Measurements from ENCODE around the gene CYLD.

Gene CYLD

DNA sequence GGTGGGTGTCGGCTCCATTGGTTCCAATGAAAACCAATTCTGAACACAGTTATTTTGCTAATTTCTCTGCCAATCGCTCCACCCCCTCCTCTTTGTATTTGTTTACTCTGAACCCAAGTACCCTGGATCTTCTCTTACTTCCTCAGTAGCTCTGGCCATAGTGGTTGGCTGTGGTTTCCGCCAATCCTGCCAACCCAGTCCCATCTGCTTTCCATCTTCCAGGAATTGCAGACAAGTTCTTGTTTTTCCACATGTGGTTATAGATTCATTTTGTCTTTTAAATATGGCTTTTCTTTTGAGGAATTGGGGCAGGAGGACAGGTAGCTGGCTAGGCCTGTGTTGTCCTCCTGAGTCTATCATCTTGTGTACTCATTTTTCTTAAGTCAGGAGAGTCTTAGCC, 92.0 kb downstream of the CYLD start:
- no peaks in the 10 kb centered on the region for H3K36me3 ChIP-seq (ENCODE audit: insufficient read depth, low read depth, low read length)
- H3K4me1 ChIP-seq (ENCODE audit: insufficient read depth, low read length): no peaks in the 10 kb centered on the region
- H3K27me3 ChIP-seq (ENCODE audit: insufficient read depth, low read length): no peaks in the 10 kb centered on the region
- no peak overlapping the region for H3K9ac ChIP-seq (ENCODE audit: low read depth, low read length)
- H3K27ac ChIP-seq (ENCODE audit: low read length): no peak overlapping the region
- H3K4me3 ChIP-seq (ENCODE audit: low read length): no peak overlapping the region
- peaks cover 7% of the 10 kb centered on the region; the same call in 1 of the 2 replicates for H3K9me3 ChIP-seq (ENCODE audit: insufficient read depth, low read depth, low read length)

DNA sequence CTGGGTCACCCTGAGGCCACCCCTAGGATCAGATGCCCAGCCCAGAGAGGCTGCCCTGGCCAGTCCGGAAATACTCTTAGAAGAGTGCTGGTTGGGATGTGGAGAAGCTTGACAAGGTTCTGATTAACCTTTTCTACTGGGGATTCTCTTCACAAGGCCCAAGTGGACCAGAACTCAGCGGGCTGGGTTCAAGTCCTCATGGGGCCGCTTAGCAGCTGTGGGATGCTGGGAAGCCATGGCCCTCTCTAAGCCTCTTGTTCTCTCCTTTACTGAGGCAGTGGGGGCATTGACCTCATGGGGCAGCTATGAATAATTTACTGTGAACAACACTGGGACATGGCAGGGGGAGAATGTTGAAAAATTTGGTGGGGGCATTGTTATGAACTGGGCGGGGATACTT, 92.8 kb downstream of the CYLD start:
- no peak overlapping the region for H3K27ac ChIP-seq (ENCODE audit: low read length)
- no peak overlapping the region for H3K9ac ChIP-seq (ENCODE audit: low read depth, low read length)
- H3K27me3 ChIP-seq (ENCODE audit: insufficient read depth, low read length): peaks cover 5% of the 10 kb centered on the region; the same call in 1 of the 2 replicates
- H3K9me3 ChIP-seq (ENCODE audit: insufficient read depth, low read depth, low read length): peaks cover 7% of the 10 kb centered on the region; the same call in 1 of the 2 replicates
- H3K4me1 ChIP-seq (ENCODE audit: insufficient read depth, low read length): no peaks in the 10 kb centered on the region
- H3K4me3 ChIP-seq (ENCODE audit: low read length): no peak overlapping the region
- no peaks in the 10 kb centered on the region for H3K36me3 ChIP-seq (ENCODE audit: insufficient read depth, low read depth, low read length)

DNA sequence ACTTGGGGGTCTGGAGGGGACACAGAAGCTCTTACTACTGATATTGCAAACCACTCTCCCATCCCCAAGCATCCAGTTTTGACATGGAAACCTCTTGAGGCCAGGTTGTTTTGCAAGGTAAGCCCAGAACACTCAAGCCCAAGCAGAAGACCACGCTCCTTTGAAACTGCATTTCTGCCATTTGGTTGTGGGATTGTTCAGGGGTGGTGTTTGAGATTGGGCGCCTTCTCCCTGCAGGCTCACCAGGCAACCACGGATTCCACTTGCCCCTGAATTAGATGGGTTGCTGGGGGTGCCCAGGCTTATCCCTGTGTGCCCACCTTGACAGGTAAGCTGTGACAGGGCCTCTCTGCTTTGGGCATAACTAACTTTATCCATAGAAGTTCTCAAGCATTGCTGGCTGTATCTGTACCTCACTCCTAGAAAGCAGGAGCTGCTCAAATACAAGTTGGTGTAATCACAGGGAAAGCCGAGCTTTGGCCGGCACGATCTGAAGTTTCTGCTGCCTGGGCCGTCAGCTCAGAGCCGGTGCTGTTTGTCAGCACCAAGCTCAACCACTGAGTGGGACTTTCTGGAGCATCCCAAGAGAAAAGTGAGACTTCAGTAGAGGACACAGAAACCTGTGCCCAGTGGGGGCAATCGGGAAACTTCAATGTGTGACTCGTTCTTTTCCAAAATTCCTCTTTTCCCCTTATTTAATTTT, 93.6 kb downstream of the CYLD start:
- Histone ChIP-seq H3K9ac (ENCODE audit: low read depth, low read length) (no peak overlapping the region), H3K27ac (ENCODE audit: low read length) (no peak overlapping the region), H3K9me3 (ENCODE audit: insufficient read depth, low read depth, low read length) (peaks cover 7% of the 10 kb centered on the region; the same call in 1 of the 2 replicates), H3K36me3 (ENCODE audit: insufficient read depth, low read depth, low read length) (no peaks in the 10 kb centered on the region), H3K4me3 (ENCODE audit: low read length) (no peak overlapping the region), H3K27me3 (ENCODE audit: insufficient read depth, low read length) (peaks cover 14% of the 10 kb centered on the region), H3K4me1 (ENCODE audit: insufficient read depth, low read length) (no peaks in the 10 kb centered on the region)

GRCh38 chr16:50836121-50836621, 94.3 kb downstream of the CYLD start:
- Histone ChIP-seq H3K9ac (ENCODE audit: low read depth, low read length) (no peak overlapping the region), H3K4me1 (ENCODE audit: insufficient read depth, low read length) (no peaks in the 10 kb centered on the region), H3K27ac (ENCODE audit: low read length) (no peak overlapping the region), H3K4me3 (ENCODE audit: low read length) (no peak overlapping the region), H3K9me3 (ENCODE audit: insufficient read depth, low read depth, low read length) (peaks cover 7% of the 10 kb centered on the region; the same call in 1 of the 2 replicates), H3K36me3 (ENCODE audit: insufficient read depth, low read depth, low read length) (no peaks in the 10 kb centered on the region), H3K27me3 (ENCODE audit: insufficient read depth, low read length) (peaks cover 20% of the 10 kb centered on the region)

- Histone ChIP-seq H3K4me1 (ENCODE audit: insufficient read depth, low read length) (no peaks in the 10 kb centered on the region), H3K4me3 (ENCODE audit: low read length) (no peak overlapping the region), H3K9ac (ENCODE audit: low read depth, low read length) (no peak overlapping the region), H3K27me3 (ENCODE audit: insufficient read depth, low read length) (peaks cover 32% of the 10 kb centered on the region), H3K27ac (ENCODE audit: low read length) (no peak overlapping the region), H3K9me3 (ENCODE audit: insufficient read depth, low read depth, low read length) (peaks cover 7% of the 10 kb centered on the region; the same call in 1 of the 2 replicates), H3K36me3 (ENCODE audit: insufficient read depth, low read depth, low read length) (no peaks in the 10 kb centered on the region)
These were observed 95.4 kb downstream of the CYLD start for GRCh38 chr16:50837324-50837723.

DNA sequence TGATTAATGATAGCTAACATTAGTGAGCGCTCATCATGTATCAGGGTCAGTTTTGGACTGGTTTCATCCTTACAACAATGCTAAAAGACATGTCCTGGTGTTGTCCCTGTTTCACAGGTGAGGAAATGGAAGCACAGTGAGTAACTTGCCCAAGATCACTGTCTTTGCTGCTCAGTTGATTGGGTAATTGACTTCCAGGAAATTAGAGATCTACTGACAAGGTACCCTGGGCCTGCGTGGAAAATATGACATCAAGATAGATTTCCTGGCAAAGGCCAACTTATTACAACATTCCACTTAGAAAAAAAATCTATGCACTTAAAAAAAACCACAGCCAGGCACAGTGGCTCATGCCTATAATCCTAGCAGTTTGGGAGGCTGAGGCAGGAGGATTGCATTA, 96.3 kb downstream of the CYLD start:
- no peak overlapping the region for H3K27ac ChIP-seq (ENCODE audit: low read length)

DNA sequence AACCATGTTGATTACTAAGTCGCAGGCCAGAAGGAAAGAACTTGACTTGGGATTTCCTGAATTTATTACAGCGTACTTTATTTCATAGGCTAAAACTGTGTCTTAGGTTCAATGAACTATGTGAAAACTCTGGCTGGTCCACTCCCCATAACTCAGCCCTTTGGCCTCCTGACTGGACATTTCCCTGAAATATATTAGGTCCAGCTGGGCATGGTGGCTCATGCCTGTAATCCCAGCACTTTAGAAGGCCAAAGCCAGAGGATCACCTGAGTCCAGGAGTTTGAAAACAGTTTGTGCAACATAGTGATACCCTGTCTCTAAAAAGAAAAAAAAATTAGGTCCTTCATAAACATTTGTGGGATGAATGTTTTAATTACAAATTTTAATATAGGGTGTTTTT, 97.0 kb downstream of the CYLD start:
- no peaks in the 10 kb centered on the region for H3K36me3 ChIP-seq (ENCODE audit: insufficient read depth, low read depth, low read length)
- H3K27me3 ChIP-seq (ENCODE audit: insufficient read depth, low read length): peaks cover 33% of the 10 kb centered on the region
- no peak overlapping the region for H3K9ac ChIP-seq (ENCODE audit: low read depth, low read length)
- H3K27ac ChIP-seq (ENCODE audit: low read length): no peak overlapping the region
- H3K9me3 ChIP-seq (ENCODE audit: insufficient read depth, low read depth, low read length): no peaks in the 10 kb centered on the region
- H3K4me3 ChIP-seq (ENCODE audit: low read length): no peak overlapping the region
- no peaks in the 10 kb centered on the region for H3K4me1 ChIP-seq (ENCODE audit: insufficient read depth, low read length)

More for the DNA sequence above, 96.3 kb downstream of the CYLD start:
- Histone ChIP-seq H3K9ac (ENCODE audit: low read depth, low read length) (no peak overlapping the region), H3K4me3 (ENCODE audit: low read length) (no peak overlapping the region), H3K9me3 (ENCODE audit: insufficient read depth, low read depth, low read length) (peaks cover 1% of the 10 kb centered on the region; the same call in 1 of the 2 replicates), H3K4me1 (ENCODE audit: insufficient read depth, low read length) (no peaks in the 10 kb centered on the region), H3K36me3 (ENCODE audit: insufficient read depth, low read depth, low read length) (no peaks in the 10 kb centered on the region), H3K27me3 (ENCODE audit: insufficient read depth, low read length) (peaks cover 33% of the 10 kb centered on the region)

GRCh38 chr16:50839356-50839755, 97.5 kb downstream of the CYLD start:
- Histone ChIP-seq H3K4me1 (ENCODE audit: insufficient read depth, low read length) (no peaks in the 10 kb centered on the region), H3K36me3 (ENCODE audit: insufficient read depth, low read depth, low read length) (no peaks in the 10 kb centered on the region), H3K27me3 (ENCODE audit: insufficient read depth, low read length) (peaks cover 33% of the 10 kb centered on the region), H3K9me3 (ENCODE audit: insufficient read depth, low read depth, low read length) (no peaks in the 10 kb centered on the region), H3K27ac (ENCODE audit: low read length) (no peak overlapping the region), H3K9ac (ENCODE audit: low read depth, low read length) (no peak overlapping the region), H3K4me3 (ENCODE audit: low read length) (no peak overlapping the region)

DNA sequence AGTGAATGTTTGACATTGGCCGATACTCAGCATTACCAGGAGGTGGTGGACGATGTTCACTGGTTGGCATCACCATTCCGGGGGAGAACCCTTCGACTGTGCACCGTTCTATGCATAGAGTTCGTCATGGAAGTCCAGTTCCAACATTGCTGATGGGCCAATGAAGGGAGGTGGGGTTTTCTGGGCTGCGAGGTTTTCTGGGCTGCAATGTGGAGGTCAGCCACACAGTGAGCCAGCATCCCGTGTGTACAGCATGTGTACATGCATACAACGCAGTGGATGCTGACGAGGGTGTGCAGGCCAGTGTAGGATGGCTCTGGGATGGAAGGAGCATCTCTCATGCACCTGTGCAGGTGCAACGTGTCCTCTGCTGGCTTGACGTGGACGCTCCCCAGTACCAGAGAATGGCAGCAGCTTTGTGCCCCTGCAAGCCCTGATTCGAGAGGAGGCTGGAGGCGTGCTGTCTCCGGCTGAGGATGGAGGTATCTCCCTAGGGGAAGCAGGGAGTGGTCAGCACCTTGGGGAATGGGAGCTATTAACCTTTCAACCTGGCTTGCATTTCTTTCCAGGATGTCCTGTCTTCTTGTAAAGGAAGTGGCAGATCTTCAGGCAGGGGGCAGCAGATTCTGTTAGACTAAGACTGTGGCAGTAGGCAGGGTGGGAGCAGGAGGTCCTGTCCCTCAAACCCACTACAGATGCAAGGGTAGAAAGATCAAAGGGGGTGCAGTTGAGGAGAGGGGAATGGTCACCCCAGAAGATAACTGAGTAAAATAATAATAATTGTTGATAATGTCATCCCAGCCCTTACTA, 98.2 kb downstream of the CYLD start:
- Histone ChIP-seq H3K9ac (ENCODE audit: low read depth, low read length) (no peak overlapping the region), H3K27me3 (ENCODE audit: insufficient read depth, low read length) (peaks cover 33% of the 10 kb centered on the region), H3K27ac (ENCODE audit: low read length) (no peak overlapping the region), H3K36me3 (ENCODE audit: insufficient read depth, low read depth, low read length) (no peaks in the 10 kb centered on the region), H3K4me1 (ENCODE audit: insufficient read depth, low read length) (no peaks in the 10 kb centered on the region), H3K4me3 (ENCODE audit: low read length) (no peak overlapping the region), H3K9me3 (ENCODE audit: insufficient read depth, low read depth, low read length) (no peaks in the 10 kb centered on the region)

- Histone ChIP-seq H3K9me3 (ENCODE audit: insufficient read depth, low read depth, low read length) (no peaks in the 10 kb centered on the region), H3K9ac (ENCODE audit: low read depth, low read length) (no peak overlapping the region), H3K4me1 (ENCODE audit: insufficient read depth, low read length) (no peaks in the 10 kb centered on the region), H3K36me3 (ENCODE audit: insufficient read depth, low read depth, low read length) (no peaks in the 10 kb centered on the region), H3K27ac (ENCODE audit: low read length) (no peak overlapping the region), H3K4me3 (ENCODE audit: low read length) (peak overlapping the region; percentile 63), H3K27me3 (ENCODE audit: insufficient read depth, low read length) (peaks cover 33% of the 10 kb centered on the region)
These were observed 99.4 kb downstream of the CYLD start for GRCh38 chr16:50841081-50841886.

GRCh38 chr16:50842013-50842505, 100.2 kb downstream of the CYLD start:
- Histone ChIP-seq H3K4me3 (ENCODE audit: low read length) (no peak overlapping the region; the same call in 1 of the 2 replicates), H3K9me3 (ENCODE audit: insufficient read depth, low read depth, low read length) (no peaks in the 10 kb centered on the region), H3K27me3 (ENCODE audit: insufficient read depth, low read length) (peaks cover 33% of the 10 kb centered on the region), H3K27ac (ENCODE audit: low read length) (no peak overlapping the region), H3K4me1 (ENCODE audit: insufficient read depth, low read length) (no peaks in the 10 kb centered on the region), H3K36me3 (ENCODE audit: insufficient read depth, low read depth, low read length) (no peaks in the 10 kb centered on the region), H3K9ac (ENCODE audit: low read depth, low read length) (no peak overlapping the region)

Measured in iPS-20b (cell line).